Fibroblast of lung (primary cell): ENCODE results near the gene TNRC6C. TPM values are rescaled to one million over a fixed set of nuclear protein-coding genes. Genes with fewer than 3 reads are reported as not detected.
A peak's percentile ranks its signal among the peaks of the same experiment; 100 is the strongest.

Experiments
- DNase-seq, 2 donors: peaks; one replicate each; pipeline versions ENCODE4 v3.0.0 to v3.0.0-alpha.2; 2010; ENCODE audit warnings: low read depth in 2 of 2
- H2AFZ ChIP-seq: 2 replicates; pipeline ENCODE4 v1.5.1; 2012; ENCODE audit warnings: low read length, control low read depth, inconsistent platforms
- H3K27ac ChIP-seq: 2 replicates; pipeline ENCODE4 v1.5.1; 2011; ENCODE audit warnings: low read length, control low read depth; ENCODE audit not compliant: insufficient read depth
- H3K27me3 ChIP-seq: 2 replicates; pipeline ENCODE4 v1.5.1; 2011; ENCODE audit warnings: mild to moderate bottlenecking, low read length; ENCODE audit not compliant: control insufficient read depth, insufficient read depth
- H3K36me3 ChIP-seq: 2 replicates; pipeline ENCODE4 v1.5.1; 2011; ENCODE audit warnings: low read length; ENCODE audit not compliant: control insufficient read depth, insufficient read depth
- H3K4me1 ChIP-seq: 2 replicates; pipeline ENCODE4 v1.5.1; 2011; ENCODE audit warnings: low read length; ENCODE audit not compliant: control insufficient read depth, insufficient read depth; ENCODE audit errors: extremely low read depth
- H3K4me2 ChIP-seq: 2 replicates; pipeline ENCODE4 v1.5.1; 2011; ENCODE audit warnings: low read length, control low read depth; ENCODE audit not compliant: insufficient read depth; ENCODE audit errors: extremely low read depth
- H3K4me3 ChIP-seq, 4 experiments: fragments of 200-600 bp in 1 of 4; sonication (generic) in 1 of 4; replicated peaks in 1 of 4; 2 replicates each; pipeline ENCODE4 v1.5.1; 2011 to 2016; ENCODE audit warnings: low read length in 4 of 4, low read depth in 3 of 4, mild to moderate bottlenecking in 3 of 4, control low read depth in 2 of 4, inconsistent platforms in 1 of 4, mixed read lengths in 1 of 4; ENCODE audit not compliant: insufficient read depth in 1 of 4; ENCODE audit errors: control extremely low read depth in 1 of 4
- H3K79me2 ChIP-seq: 2 replicates; pipeline ENCODE4 v1.5.1; 2012; ENCODE audit warnings: mild to moderate bottlenecking, low read length, inconsistent platforms; ENCODE audit not compliant: control insufficient read depth, insufficient read depth
- H3K9ac ChIP-seq: 2 replicates; pipeline ENCODE4 v1.5.1; 2011; ENCODE audit warnings: mild to moderate bottlenecking, low read length, control low read depth; ENCODE audit not compliant: insufficient read depth
- H3K9me3 ChIP-seq: 2 replicates; pipeline ENCODE4 v1.5.1; 2012; ENCODE audit warnings: low read depth, low read length; ENCODE audit not compliant: control insufficient read depth, insufficient read depth
- H4K20me1 ChIP-seq: 2 replicates; pipeline ENCODE4 v1.5.1; 2011; ENCODE audit warnings: low read length; ENCODE audit not compliant: control insufficient read depth, insufficient read depth; ENCODE audit errors: extremely low read depth
- EZH2 ChIP-seq: IDR thresholded peaks from 2 replicates; pipeline ENCODE4 v1.5.1; 2012; ENCODE audit warnings: low read length, control low read depth, mild to moderate bottlenecking; ENCODE audit errors: missing control alignments
- polyA plus RNA-seq, 2 donors: library from polyadenylated mRNA; depleted of rRNA in 1 of 2; stranded (reverse) in 1 of 2; unstranded in 1 of 2; fragments of >200 nt; gene quantifications; 2 replicates each; pipeline ENCODE4 v1.2.1, GENCODE V29; 2011 to 2012; ENCODE audit warnings: missing spikeins in 1 of 2
- total RNA-seq: library from RNA; depleted of rRNA; stranded (reverse); fragments of >200 nt; gene quantifications from 2 replicates; pipeline ENCODE4 v1.2.1, GENCODE V29; 2014
- TF ChIP-seq, protein P1 (sequence below), 2 donors: IDR thresholded peaks in 1 of 2; conservative IDR thresholded peaks in 1 of 2; 1 replicate in 1 of 2; 2 replicates in 1 of 2; pipeline ENCODE4 v1.5.1; 2011 to 2012; ENCODE audit warnings: low read length in 2 of 2, control low read depth in 1 of 2, inconsistent platforms in 1 of 2, low read depth in 1 of 2, mild to moderate bottlenecking in 1 of 2

TNRC6C gene
- total and polyA plus RNA-seq, 2 donors (not counting 1 experiment from before 2014, with no cell fraction given), result 2.1 to 4.6 TPM

DNA sequence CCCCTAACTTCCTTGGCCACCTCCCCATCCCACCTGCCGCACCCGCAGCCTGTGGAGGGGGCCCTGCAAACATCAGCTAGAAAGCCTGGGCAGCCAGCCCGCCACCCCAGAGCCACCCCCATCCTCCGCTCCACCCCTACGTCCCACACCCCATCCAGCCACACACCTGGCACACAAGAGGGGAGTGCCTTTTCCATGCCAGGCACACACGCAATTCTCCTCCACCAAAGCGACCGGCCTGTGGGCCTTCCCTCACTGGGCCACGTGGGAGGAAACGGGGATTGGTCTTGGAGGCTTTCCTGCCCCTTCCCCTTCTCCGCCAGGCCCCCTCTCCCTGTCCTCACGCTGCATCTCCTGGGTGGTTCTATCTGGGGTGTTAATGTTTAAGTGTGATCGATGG, 48.7 kb upstream of the TNRC6C start:
- Histone ChIP-seq H3K36me3 (no peaks in the 10 kb centered on the region), H3K27ac (no peak overlapping the region), H3K4me3 (no peak overlapping the region), H3K4me1 (no peaks in the 10 kb centered on the region), H3K9ac (no peak overlapping the region), H3K79me2 (no peaks in the 10 kb centered on the region), H3K9me3 (no peaks in the 10 kb centered on the region), H3K27me3 (peaks cover 21% of the 10 kb centered on the region), H2AFZ (no peak overlapping the region), H3K4me2 (no peak overlapping the region), H4K20me1 (no peaks in the 10 kb centered on the region)
- no peak for DNase-seq
- no peak for TF ChIP-seq EZH2
- TF ChIP-seq, protein P1, sequence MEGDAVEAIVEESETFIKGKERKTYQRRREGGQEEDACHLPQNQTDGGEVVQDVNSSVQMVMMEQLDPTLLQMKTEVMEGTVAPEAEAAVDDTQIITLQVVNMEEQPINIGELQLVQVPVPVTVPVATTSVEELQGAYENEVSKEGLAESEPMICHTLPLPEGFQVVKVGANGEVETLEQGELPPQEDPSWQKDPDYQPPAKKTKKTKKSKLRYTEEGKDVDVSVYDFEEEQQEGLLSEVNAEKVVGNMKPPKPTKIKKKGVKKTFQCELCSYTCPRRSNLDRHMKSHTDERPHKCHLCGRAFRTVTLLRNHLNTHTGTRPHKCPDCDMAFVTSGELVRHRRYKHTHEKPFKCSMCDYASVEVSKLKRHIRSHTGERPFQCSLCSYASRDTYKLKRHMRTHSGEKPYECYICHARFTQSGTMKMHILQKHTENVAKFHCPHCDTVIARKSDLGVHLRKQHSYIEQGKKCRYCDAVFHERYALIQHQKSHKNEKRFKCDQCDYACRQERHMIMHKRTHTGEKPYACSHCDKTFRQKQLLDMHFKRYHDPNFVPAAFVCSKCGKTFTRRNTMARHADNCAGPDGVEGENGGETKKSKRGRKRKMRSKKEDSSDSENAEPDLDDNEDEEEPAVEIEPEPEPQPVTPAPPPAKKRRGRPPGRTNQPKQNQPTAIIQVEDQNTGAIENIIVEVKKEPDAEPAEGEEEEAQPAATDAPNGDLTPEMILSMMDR (conservative IDR thresholded peaks at IDR 0.05 in 1 of 2, IDR thresholded peaks at IDR 0.05 in 1 of 2; ENCODE audit: low read depth in 1 of 2, low read length in 2 of 2), result no peak

DNA sequence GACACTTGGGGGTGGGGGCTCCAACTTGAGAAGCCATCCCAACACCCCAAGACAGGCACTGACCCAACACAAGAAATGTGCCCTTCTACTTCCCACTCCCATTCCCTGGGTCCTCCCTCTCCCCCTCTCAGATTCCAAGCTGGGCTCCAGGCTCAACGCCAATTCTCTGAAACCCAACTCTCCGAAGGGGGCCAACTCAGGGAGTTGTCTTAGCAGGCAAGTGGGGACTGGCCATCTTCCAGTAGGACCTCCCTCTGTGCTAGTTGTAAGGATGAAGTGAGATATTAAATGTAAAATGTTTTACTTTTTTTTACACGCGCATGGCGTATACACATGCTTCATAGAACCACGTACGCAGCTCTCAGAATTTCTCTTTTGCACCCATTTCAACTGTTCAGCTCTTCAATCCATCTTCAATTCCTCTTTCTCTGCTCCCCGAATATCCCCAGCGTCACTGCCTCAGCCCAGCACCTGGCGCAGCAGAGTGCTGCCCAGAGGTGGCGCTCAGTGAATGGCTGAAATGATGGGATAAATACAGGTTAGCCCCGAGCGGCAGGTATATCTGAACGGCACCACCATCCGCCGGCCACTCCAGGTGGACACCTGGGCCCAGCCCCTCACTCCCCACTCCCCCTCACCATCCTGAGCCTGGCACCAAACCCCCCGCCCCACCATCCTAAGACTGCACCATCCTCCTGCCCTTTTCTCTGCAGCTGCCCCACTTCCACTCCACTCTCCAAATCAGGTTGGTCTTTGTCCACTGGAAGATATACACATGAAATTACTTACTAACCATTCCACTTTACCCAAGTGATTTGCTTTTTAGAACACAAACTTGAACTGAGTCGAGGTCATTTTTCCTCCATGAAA, 43.9 kb upstream of the TNRC6C start:
- Histone ChIP-seq H2AFZ (no peak overlapping the region), H3K9me3 (no peaks in the 10 kb centered on the region), H3K27me3 (peaks cover 17% of the 10 kb centered on the region), H3K4me1 (no peaks in the 10 kb centered on the region), H3K4me2 (no peak overlapping the region), H3K27ac (no peak overlapping the region), H3K4me3 (no peak overlapping the region), H4K20me1 (no peaks in the 10 kb centered on the region), H3K9ac (no peak overlapping the region), H3K79me2 (no peaks in the 10 kb centered on the region), H3K36me3 (no peaks in the 10 kb centered on the region)
- TF ChIP-seq, protein P1 (conservative IDR thresholded peaks at IDR 0.05 in 1 of 2, IDR thresholded peaks at IDR 0.05 in 1 of 2; ENCODE audit: low read depth in 1 of 2, low read length in 2 of 2), result no peak
- TF ChIP-seq EZH2, result no peak
- DNase-seq, result peak; percentile 8 to 22

DNA sequence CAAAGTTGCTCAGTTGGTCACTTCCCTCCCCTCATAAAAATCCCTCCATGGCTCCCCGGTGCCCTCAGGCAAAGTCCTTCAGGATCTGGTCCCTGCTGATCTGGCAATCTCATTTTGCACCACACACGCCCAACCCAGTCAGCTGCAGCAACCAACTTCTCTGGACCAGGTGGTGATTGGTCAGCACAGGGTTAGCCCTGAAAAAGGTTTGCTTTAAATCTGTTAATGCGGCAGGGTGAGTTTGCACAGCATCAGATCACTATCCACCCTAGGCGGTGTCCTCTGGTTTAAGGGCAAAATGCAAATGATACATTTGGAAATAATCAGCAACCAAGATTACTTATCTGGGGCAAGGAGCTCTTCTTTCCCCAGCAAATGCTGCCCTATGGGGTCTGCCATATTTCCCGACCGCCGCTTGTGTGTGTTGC, 42.9 kb upstream of the TNRC6C start:
- H4K20me1 ChIP-seq, result no peaks in the 10 kb centered on the region
- no peak for TF ChIP-seq EZH2
- TF ChIP-seq, protein P1 (conservative IDR thresholded peaks at IDR 0.05 in 1 of 2, IDR thresholded peaks at IDR 0.05 in 1 of 2; ENCODE audit: low read depth in 1 of 2, low read length in 2 of 2), result no peak
- no peaks in the 10 kb centered on the region for H3K9me3 ChIP-seq
- DNase-seq, result no peak
- no peak overlapping the region for H3K4me3 ChIP-seq
- no peaks in the 10 kb centered on the region for H3K79me2 ChIP-seq
- H3K27me3 ChIP-seq, result peaks cover 16% of the 10 kb centered on the region
- no peaks in the 10 kb centered on the region for H3K36me3 ChIP-seq
- H3K4me1 ChIP-seq, result no peaks in the 10 kb centered on the region
- no peak overlapping the region for H3K4me2 ChIP-seq
- no peak overlapping the region for H2AFZ ChIP-seq
- H3K27ac ChIP-seq, result no peak overlapping the region
- H3K9ac ChIP-seq, result no peak overlapping the region
